Measurements from ENCODE around the gene TTC23.

The TTC23 gene

DNA sequence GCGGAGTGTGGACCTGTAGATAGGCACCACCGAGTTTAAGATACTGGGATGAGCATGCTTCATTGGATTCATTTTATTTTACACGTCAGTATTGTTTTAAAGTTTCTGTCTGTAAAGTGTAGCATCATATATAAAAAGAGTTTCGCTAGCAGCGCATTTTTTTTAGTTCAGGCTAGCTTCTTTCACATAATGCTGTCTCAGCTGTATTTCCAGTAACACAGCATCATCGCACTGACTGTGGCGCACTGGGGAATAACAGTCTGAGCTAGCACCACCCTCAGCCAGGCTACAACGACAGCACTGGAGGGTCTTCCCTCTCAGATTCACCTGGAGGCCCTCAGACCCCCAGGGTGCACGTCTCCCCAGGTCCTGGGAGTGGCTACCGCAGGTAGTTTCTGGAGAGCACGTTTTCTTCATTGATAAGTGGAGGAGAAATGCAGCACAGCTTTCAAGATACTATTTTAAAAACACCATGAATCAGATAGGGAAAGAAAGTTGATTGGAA is 115.0 kb downstream of the TTC23 start:
- DNase-seq: no peak

DNA sequence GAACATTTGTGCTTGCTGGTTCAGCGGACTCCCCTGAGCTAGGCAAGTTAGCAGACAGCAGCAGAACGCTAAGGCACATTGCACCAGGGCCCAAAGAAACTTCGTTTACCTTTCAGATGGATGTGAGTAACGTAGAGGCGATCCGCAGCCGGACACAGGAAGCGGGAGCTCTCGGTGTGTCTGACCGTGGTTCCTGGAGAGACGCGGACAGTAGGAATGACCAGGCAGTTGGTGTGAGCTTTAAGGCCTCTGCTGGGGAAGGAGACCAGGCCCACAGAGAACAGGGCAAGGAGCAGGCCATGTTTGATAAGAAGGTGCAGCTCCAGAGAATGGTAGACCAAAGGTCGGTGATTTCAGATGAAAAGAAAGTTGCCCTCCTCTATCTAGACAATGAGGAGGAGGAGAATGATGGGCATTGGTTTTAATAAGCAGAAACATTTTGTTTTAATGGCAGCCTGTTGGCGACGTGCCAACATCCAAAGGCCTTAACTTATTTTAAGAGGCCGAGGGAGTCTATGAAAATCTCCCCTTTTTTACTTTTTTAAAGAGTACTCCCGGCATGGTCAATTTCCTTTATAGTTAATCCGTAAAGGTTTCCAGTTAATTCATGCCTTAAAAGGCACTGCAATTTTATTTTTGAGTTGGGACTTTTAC is 116.6 kb downstream of the TTC23 start:
- DNase-seq: no peak

DNA sequence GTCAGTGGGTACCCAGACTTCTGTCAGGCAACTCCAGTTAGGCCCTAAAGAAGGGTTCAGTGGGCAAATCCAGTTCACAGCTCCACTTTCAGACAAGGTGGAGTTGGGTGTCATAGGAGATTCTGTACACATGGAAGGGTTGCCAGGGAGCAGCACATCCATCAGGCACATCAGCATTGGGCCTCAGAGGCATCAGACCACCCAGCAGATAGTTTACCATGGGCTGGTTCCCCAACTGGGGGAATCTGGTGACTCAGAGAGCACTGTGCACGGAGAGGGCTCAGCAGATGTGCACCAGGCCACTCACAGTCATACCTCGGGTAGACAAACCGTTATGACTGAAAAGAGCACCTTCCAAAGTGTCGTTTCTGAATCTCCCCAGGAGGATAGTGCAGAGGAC is 117.3 kb downstream of the TTC23 start:
- DNase-seq: no peak

DNA sequence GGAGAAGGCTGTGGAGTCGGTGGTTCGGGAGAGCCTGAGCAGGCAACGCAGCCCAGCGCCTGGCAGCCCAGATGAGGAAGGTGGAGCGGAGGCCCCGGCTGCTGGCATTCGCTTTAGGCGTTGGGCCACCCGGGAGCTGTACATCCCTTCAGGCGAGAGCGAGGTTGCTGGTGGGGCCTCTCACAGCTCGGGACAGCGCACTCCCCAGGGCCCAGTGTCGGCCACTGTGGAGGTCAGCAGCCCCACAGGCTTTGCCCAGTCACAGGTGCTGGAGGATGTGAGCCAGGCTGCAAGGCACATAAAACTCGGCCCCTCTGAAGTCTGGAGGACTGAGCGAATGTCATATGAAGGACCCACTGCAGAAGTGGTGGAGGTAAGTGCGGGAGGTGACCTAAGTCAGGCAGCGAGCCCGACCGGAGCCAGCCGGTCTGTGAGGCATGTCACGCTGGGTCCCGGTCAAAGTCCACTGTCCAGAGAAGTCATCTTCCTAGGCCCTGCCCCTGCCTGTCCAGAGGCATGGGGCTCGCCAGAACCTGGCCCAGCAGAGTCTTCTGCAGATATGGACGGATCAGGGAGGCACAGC is 117.8 kb downstream of the TTC23 start:
- no peak for DNase-seq

DNA sequence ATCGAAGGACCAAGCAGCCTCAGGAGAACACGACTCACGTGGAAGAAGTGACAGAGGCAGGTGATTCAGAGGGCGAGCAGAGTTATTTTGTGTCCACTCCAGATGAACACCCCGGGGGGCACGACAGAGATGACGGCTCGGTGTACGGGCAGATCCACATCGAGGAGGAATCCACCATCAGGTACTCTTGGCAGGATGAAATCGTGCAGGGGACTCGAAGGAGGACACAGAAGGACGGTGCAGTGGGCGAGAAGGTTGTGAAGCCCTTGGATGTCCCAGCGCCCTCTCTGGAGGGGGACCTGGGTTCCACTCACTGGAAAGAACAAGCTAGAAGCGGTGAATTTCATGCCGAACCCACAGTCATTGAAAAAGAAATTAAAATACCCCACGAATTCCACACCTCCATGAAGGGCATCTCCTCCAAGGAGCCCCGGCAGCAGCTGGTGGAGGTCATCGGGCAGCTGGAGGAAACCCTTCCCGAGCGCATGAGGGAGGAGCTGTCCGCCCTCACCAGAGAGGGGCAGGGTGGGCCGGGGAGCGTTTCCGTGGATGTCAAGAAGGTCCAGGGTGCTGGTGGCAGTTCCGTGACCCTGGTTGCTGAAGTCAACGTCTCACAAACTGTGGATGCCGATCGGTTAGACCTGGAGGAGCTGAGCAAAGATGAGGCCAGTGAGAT is 118.5 kb downstream of the TTC23 start:
- DNase-seq: no peak

DNA sequence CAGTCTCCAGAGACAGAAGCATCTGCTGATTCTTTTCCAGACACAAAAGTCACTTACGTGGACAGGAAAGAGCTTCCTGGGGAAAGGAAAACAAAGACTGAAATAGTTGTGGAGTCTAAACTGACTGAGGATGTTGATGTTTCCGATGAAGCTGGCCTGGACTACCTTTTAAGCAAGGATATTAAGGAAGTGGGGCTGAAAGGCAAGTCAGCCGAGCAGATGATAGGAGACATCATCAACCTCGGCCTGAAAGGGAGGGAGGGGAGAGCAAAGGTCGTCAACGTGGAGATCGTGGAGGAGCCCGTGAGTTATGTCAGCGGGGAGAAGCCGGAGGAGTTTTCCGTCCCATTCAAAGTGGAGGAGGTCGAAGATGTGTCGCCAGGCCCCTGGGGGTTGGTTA is 119.1 kb downstream of the TTC23 start:
- no peak for DNase-seq

DNA sequence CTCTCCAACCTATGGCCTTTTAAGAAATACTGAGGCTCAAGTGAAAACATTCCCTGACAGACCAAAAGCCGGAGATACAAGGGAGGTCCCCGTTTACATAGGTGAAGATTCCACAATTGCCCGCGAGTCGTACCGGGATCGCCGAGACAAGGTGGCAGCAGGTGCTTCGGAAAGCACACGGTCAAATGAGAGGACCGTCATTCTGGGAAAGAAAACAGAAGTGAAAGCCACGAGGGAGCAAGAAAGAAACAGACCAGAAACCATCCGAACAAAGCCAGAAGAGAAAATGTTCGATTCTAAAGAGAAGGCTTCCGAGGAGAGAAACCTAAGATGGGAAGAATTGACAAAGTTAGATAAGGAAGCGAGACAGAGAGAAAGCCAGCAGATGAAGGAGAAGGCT is 119.7 kb downstream of the TTC23 start:
- no peak for DNase-seq

DNA sequence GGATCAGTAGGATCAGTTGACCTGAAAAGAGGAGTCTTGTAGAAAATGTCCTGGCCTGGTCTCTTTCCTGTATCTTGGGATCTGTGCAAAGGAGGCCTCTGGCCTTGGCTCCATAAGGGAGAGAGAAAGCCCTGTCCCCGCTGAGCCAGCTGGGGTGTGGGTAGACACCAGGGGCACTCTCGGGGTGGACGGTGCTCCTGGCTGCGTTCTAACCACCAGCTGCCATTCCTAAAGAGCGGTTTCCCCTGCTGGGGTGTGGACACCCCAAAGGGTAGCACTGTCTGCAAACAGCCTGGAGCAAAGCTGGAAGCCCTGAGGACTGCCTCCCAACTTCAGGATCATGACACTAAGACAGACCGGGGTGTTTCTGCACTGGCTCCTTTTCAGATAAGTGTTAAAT is 121.0 kb downstream of the TTC23 start:
- no peak for DNase-seq

DNA sequence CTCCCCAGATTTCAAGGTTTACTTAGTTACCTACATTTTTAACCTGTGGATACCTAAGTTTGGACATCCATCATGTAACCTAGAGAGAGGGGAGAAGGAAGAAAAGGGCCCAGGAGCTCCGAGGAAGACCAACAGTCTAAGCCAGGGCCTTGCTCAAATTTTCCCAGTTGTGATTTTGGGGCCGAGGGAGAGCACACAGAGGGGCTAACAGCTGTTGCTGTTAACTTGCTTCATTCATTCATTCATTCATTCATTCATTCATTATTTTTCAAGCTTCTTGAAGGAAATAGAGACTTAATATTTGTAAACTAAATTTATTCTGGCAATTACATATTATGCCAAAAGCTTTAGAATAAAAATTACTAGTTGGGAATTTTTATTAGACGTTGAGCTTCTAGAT is 121.6 kb downstream of the TTC23 start:
- DNase-seq: no peak

DNA sequence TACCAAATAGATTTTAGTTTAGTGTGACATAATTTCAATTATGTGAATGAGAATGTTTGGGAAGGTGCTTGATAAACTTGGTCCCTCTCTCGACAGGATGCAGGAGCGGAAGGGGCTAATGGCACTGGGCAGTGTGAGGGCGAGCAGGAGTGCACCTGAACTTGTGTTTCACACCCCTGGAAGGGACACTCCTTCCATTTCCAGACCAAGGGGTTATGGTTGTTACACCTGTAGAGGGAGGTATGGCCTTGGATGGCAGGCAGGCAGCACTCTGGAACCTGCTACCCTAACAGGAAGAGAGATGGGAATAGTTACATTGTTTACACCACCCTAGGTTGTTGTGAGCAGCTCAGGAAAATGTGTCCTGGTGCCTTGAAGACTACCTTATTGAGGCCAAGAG is 122.5 kb downstream of the TTC23 start:
- DNase-seq: no peak

DNA sequence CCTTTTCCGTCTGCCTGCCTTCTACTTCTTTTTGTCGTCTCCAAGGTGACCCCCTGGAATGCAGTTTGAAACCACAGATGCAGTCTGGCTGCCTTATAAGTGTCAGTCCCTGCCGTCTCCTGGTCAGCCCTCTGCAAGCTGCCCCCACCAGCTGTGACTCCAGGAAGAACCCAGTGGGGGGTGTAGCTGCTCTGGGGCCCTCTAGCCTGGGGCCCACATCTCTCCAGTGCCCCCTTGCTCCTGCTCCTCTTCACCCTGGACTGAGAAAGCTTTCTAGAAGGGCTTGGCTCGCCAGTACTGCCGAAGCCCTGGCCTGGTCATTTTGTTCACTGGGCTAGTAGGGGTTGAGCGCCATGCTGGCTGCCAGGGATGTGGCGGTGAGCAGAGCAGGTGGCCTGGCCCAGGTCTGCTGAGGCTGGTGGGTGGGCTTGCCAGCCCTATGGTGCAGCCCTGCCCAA is 123.2 kb downstream of the TTC23 start:
- no peak for DNase-seq

DNA sequence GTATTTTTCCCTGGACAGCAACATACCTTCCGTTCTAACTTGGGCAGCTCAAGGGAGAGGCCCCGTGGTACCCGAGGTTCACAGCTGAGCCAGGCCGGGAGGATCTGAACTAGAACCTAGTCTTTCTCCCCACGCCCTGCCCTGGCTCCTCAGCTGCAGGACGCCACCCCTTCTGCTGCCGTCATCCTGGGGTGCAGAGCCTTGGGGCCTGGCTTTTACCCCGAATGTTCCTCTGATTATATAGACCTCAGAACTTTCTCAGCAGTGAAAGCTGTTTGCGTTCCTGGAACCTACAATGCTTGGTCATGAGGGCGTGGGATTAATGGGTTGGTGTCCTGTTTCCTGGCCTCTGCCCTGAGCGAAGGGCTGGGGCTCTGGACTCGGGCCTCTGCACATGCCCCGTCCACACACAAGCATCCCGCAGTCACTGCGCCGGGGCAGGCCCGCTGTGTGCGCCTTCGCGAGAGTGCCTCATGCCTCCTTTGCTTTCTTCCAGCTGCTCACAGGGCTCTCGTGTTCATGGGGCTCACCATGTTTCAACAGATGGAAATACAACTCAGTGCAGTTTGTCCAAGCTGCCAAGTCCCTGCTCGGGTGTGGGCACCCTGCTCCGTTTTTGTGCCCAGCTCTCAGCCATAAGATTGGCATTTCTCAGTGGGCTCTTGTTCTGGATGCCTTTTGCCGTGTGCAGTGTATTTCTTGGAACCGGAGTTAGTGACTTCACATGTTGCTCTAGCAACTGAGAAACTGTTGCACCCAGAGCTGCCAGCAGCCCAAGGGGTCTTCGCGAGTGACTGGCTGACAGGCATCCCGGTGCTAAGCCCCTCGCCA is 124.1 kb downstream of the TTC23 start:
- DNase-seq: no peak

DNA sequence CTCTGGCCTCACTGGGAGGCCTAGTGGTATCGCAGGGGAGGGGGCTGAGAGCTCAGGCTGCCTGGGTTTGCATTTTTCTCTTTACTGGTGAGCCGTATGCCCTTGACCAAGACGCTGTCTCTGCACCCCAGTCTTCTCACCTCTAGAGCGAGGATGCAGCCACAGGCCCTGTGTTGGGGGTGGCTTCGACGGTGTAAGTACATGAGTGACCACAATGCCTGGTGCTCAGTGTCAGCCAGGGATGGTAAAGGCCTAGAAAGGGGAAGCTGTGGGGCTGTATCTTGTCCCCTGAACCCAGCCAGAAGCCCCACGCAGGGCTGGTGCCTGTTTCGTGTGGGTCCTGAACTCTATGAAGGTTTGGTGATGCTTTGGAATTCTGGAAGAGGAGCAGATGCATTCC is 124.7 kb downstream of the TTC23 start:
- no peak for DNase-seq

DNA sequence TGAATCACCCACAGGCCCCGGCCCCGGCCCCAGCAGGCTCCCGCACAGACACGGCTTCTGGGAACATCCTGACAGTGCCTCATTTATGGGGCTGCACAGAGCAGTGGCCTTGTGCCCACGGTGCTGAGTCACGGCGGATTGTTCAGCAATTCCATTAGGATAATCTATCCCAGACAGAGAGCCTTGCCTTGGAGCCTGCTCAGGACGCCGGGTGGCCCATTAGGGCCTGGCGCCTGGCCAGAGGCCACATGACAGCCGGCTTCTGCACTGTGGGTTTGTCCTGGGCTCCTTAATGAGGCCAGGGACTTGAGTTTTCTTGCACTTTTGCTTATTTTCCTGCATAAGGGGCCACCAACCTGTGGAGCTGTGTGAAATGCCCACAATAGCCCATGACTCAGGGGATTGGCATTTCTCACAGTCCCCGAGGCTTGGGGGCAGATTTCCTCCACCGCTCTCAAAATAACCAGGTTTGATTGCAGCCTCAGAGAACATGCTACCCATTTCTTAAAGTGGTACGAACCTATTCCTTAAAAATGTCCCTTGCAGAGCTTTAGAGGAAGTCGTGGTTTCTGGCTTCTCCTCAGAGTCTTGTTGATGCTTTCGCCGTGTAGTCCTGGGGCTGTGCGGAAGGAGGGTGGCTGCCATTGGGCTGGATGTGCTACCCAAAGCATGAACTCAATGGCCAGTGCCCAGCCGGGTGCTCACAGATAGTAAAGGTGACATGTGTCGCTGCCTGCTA is 125.5 kb downstream of the TTC23 start:
- peak; percentile 91 to 96 for DNase-seq

DNA sequence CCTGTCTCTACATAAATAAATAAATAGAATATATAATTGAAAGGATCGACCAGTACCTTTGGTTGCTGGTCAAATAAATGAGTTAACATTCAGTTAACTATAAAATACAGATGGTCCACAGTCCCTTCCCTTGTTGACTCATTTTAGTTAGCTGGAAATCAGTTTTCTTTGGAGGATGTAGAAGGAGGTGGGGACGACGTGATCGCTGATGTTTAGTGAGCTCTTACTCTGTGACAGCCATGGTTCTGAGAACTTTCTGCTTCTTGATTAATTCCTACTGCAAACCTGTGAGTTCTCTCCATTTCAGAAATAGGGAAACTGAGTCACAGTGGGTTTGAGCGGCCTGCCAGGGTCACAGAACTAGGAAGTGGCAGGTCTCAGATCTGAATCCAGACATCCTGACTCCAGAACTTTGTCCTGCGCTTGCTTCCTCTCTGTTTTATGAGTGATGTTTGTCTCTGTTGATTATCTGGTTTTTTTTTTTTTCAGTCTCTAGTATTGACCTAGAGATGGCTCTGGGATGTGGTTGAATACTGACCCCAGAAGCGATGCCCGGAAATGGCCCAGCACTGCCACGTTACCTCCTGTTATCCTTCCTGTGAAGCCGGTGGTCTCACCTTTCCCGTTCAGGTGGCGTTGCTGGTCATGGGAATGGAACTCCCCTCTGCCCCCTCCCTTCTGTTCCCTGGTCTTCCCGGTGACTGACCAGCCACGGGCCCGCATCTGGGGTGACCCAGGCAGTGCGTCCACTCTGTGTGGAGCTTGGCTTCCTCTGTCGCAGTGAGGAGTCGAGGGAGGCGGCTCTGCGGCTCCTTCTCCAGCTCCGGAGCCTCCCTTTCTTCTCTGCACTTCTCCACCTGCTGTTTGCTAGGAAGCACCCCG is 126.3 kb downstream of the TTC23 start:
- no peak for DNase-seq

DNA sequence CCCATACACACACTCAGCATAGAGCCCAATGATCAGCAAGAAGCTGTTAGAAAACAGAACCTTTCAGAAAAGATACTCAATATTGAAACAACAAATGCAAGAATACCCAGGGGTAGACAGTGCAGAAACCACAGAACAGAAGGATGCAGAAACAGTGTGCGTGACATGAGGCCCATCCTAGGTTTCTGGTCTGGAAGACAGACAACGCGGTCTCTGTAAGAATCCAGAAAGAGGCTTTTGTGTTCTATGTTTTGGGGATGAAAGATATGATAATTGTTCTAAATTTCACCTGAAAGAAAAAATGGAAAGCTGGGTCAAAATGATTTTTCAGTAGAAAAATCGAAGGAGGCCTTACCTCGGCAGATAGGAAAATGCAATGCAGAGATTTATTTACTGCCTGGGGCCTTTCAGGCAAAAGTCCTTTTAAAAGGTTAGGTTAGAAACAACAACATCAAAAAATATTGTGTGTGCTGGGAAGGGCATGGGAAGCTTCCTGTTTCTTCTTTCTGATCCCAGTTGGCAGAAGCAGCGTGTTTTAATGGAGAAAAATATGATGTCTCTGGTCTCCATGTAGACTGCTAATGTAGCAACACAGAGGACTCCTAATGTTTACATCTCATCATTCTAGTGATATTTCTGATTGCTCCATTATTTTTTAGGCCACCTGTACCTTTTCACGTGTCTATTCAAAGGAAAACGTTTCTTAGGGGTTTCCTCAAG is 127.5 kb downstream of the TTC23 start:
- DNase-seq: no peak

DNA sequence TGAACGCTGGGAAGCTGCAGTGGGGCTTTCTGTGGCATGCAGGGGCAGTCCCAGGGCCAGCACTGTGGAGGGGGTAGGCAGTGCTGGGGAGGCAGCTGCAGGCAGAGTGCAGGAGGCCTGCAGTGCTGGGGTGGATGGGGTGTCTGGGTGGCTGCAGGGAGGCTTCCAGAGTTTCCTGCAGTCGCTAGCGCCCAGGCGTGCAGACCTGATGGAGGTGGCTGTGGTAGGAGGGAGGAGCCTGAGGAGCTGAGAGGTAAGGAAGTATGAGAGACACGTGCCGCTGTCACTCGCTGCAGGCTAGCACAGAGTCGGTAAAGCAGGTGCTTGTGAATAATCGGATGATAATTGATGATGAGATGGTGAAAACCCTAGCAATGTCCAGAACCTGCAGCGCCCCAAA is 128.2 kb downstream of the TTC23 start:
- DNase-seq: no peak

DNA sequence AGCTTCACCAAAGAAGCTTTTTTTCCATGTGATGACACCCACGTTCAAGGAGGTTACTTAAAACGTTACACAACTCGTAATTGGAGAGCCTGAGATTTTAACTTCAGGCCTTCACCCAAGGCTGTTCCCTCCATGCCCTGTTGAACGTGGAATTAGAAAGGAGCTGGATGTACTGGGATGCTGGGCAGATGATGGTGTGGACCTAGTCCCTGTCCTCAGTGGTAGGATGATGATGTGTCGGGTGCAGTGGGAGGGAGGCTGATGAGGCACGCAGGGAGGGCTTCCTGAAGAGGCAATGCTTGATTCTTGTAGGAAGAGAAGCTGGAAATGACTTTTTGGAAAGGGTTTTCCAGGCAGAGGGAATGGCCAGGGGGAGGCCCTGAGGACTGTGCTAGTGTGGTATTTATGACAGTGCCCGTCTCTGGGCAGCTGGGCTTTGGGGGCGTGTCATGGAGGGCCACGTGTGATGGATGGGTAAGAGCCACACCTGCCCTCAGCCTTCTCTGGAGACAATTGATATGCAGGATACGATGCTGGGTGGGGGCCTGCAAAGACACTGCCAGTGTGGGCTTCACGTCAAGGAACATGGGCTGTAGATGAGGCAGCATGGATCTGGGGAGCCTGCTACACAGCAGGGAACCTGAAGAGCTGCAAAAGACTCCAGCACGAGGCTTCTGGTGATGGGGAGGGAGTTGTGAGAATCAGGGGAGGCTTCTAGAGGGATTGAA is 129.2 kb downstream of the TTC23 start:
- DNase-seq: no peak

DNA sequence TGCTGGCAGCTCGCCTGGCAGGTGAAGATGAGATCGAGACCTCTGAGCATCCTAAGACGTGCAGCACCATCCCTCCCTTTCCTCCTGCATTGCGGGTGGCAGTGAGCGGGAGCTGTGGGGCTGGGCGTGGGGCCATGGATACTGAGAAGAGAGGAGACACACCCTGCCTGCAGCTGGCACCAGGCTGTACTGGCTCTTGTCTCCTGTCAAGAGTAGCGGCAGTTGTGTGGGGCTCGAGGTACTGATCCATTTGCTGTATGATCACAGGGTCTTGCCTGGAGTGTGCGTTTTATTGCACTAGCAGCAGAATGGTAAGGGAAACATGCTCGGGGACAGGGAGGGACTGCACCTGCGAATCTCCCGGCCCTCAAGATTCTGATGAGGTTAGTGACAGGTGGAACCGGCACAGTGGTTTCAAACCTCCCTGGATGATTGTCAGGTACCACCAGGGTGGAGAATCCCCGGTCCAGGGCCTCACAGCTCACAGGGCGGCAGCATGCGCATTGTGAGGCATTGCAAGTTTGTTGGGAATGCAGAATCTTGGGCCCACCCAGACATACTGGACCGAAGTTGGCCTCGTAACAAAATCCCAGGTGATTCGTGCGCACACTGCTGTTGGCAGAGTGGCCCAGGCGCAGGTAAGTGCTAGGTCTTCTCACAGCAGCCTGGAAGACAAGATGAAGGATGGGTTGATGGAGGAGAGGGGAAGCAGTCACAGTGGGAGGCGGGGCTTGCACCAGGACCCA is 130.4 kb downstream of the TTC23 start:
- DNase-seq: no peak

DNA sequence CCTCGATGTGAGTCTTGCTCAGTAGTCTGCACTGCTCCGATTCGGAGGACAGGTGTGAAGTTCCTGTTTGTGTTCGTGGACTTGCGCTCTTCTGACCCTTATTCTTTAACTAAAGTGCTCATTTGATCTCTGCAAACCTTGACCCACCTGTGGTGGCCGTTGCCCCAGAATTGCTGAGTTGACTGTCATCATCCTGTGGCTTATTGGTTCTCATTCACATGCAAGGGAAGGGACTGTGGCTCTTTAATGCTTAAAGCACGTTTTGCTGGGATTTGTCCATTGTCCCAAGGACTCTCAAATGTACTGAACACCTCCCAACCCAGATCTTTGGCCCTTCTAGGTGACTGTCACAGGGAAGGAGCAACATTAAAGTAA is 131.1 kb downstream of the TTC23 start:
- DNase-seq: no peak

Measured in NCI-H524 (cell line).